Measurements from ENCODE around the gene CUX1.

GRCh38 chr7:102261451-102261850, 444.0 kb downstream of the CUX1 start:
- TF ChIP-seq EZH2 (IDR thresholded peaks at IDR 0.05; ENCODE audit: borderline replicate concordance, low read depth, low read length, severe bottlenecking) (no peak), CTCF (IDR thresholded peaks at IDR 0.05; ENCODE audit: borderline replicate concordance, extremely low read depth, low read length, poor library complexity, severe bottlenecking) (no peak)
